NCI-H774 (cell line): Measurements from ENCODE around the gene GRM7.

Experiments used
- DNase-seq: peaks from one replicate; lab custom pipeline; 2025; lab: John Stamatoyannopoulos, UW

The GRM7 gene

GRCh38 chr3:7581831-7582230 is 720.9 kb downstream of the GRM7 start:
- DNase-seq, result no peak

GRCh38 chr3:7585052-7585451 is 724.1 kb downstream of the GRM7 start:
- DNase-seq, result no peak

GRCh38 chr3:7588236-7588635 is 727.3 kb downstream of the GRM7 start:
- DNase-seq, result no peak

- DNase-seq, result no peak
Measured at GRCh38 chr3:7589526-7589925, 728.6 kb downstream of the GRM7 start.

- DNase-seq, result no peak
Measured at GRCh38 chr3:7602297-7602696, 741.4 kb downstream of the GRM7 start.

- DNase-seq, result no peak
Measured at GRCh38 chr3:7607083-7607482, 746.2 kb downstream of the GRM7 start.

- no peak for DNase-seq
Measured at GRCh38 chr3:7607676-7608075, 746.8 kb downstream of the GRM7 start.

GRCh38 chr3:7610634-7611033 is 749.7 kb downstream of the GRM7 start:
- no peak for DNase-seq

GRCh38 chr3:7615043-7615442 is 754.1 kb downstream of the GRM7 start:
- DNase-seq, result no peak

GRCh38 chr3:7618606-7619005 is 757.7 kb downstream of the GRM7 start:
- no peak for DNase-seq

- DNase-seq, result no peak
Measured at GRCh38 chr3:7620401-7620800, 759.5 kb downstream of the GRM7 start.

- DNase-seq, result no peak
Measured at GRCh38 chr3:7621046-7621630, 760.2 kb downstream of the GRM7 start.

GRCh38 chr3:7621651-7622050 is 760.7 kb downstream of the GRM7 start:
- no peak for DNase-seq

GRCh38 chr3:7625021-7625420 is 764.1 kb downstream of the GRM7 start:
- no peak for DNase-seq

- DNase-seq, result no peak
Measured at GRCh38 chr3:7630351-7630911, 769.5 kb downstream of the GRM7 start.

- no peak for DNase-seq
Measured at GRCh38 chr3:7630925-7631324, 770.0 kb downstream of the GRM7 start.

GRCh38 chr3:7632305-7632704 is 771.4 kb downstream of the GRM7 start:
- no peak for DNase-seq

GRCh38 chr3:7637694-7638093 is 776.8 kb downstream of the GRM7 start:
- DNase-seq, result no peak

- no peak for DNase-seq
Measured at GRCh38 chr3:7638103-7638502, 777.2 kb downstream of the GRM7 start.

- no peak for DNase-seq
Measured at GRCh38 chr3:7640787-7641186, 779.9 kb downstream of the GRM7 start.

GRCh38 chr3:7646851-7647250 is 785.9 kb downstream of the GRM7 start:
- DNase-seq, result no peak

GRCh38 chr3:7650466-7650865 is 789.6 kb downstream of the GRM7 start:
- no peak for DNase-seq

- DNase-seq, result no peak
Measured at GRCh38 chr3:7651274-7651673, 790.4 kb downstream of the GRM7 start.
